Activated CD8-positive, alpha-beta memory T cell treated with anti-CD3 and anti-CD28 coated beads for 36 hours (primary cell): ENCODE data around the gene HOMER2. TPM values are rescaled to one million over a fixed set of nuclear protein-coding genes. Genes with fewer than 3 reads are reported as not detected.
"Not testable (repeated sequence)": the region's sequence is repeated elsewhere in the genome, so short reads cannot be mapped to it uniquely, and the experiment has no call there.

Source experiments
- CTCF ChIA-PET: fragments of 350-600 bp; sonication (Branson Sonifier 250); formaldehyde crosslinking; loops from one replicate; lab custom pipeline; 2021; ENCODE audit warnings: antibody characterized with exemption; lab: Charles Lee
- POLR2A ChIA-PET: fragments of 350-600 bp; sonication (Branson Sonifier 250); formaldehyde crosslinking; loops from one replicate; lab custom pipeline; 2021; ENCODE audit warnings: antibody characterized with exemption; lab: Charles Lee
- total RNA-seq, 2 experiments: library from RNA; stranded (reverse); gene quantifications; one replicate each; pipeline ENCODE4 v1.2.3, GENCODE V29; 2021

Gene HOMER2
- total RNA-seq, 2 experiments from 2014 or later = 8.6 to 10.8 TPM

- ChIA-PET POLR2A (no interaction called here), CTCF (no interaction called here)
Observed at GRCh38 chr15:82970078-82970686, 17.7 kb upstream of the HOMER2 start.

GRCh38 chr15:82969353-82969752, 16.8 kb upstream of the HOMER2 start:
- ChIA-PET POLR2A (no interaction called here), CTCF (interaction anchor here (0.9 kb wide), 1 partner anchor 119 kb away, joined by 3 read pairs; no protein-coding TSS in a partner anchor)

DNA sequence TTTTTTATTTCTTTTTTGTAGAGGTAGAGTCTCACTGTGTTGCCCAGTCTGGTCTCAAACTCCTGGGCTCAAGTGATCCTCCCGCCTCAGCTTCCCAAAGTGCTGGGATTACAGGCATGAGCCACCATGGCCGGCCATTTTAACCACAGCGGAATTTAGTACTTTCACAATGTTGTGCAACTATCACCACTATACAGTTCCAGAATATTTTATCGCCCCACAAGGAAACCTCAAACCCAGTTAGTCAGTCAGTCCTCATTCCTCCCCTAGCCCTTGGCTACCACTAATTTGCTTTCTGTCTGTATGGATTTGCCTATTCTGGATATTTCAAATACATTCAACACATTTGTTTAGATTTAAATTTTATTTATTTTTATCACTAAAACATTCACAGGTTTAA, 15.5 kb upstream of the HOMER2 start:
- POLR2A ChIA-PET = no interaction called here
- CTCF ChIA-PET = no interaction called here

- ChIA-PET CTCF (interaction anchor here (0.6 kb wide), 1 partner anchor 11 kb away, joined by 3 read pairs; no protein-coding TSS in a partner anchor), POLR2A (no interaction called here)
Observed at GRCh38 chr15:82966671-82967071, 14.2 kb upstream of the HOMER2 start.

- CTCF ChIA-PET = no interaction called here
- POLR2A ChIA-PET = no interaction called here
Observed at GRCh38 chr15:82964890-82965289, 12.4 kb upstream of the HOMER2 start.

DNA sequence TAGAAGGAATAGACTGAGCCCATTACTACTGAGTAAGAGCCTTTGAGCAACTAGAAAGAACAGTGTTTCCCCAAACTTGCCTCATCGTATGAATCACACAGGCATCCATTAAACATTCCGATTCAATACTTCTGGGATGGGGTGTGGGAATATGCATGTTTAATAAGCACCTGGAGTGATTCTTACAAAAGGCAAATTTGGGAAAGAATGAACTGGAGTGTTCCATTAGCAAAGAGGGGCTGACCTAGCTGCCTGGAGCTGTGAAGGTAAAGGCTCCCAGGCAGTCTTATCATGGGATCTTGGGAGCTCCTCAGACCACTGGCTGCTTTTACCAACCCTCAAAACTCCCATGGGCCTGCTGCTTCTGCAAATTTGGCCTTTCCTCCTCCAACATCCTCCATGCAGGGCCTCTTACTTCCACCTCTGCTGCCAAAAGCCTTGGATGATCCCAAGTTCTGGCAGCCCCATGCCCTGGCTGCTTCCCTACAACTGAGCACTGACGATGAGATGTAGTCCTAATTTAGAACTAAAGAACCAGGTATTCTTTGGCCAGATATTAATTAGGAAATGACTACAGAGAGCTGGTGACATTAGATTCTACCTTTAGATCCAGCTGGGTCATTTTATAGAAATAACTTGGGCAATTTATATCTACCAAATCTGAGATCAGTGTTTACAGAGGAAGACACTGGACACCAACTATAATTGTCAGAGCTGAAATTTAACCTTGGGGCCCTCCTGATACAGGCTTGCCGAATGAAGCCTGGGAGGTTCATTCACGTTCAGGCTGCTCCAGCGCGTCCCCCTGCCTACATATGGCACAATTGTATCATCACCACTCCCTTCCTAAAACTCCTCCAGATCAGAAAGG, 11.2 kb upstream of the HOMER2 start:
- POLR2A ChIA-PET = no interaction called here
- CTCF ChIA-PET = no interaction called here

DNA sequence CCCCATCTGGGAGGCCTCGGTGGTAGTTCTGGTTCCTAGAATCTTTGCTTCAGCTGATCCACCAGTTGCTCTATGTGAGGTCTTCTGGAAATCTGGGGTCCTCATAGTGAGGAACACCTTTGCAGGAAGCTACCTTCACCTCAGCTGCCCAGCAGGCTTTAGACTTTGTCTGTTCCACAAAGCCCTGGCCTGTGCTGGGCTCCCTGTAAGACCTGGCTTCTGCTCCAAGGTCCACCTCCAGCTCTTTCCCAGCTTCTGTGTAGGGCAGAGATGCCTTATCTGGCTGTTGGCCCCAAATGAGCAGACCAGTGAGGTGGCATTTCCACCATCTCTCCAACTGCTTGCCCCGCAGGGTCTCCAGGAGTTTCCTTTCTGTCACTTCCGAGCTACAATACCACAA, 8.2 kb upstream of the HOMER2 start:
- ChIA-PET POLR2A (no interaction called here), CTCF (no interaction called here)

GRCh38 chr15:82959423-82959822, 6.9 kb upstream of the HOMER2 start:
- ChIA-PET CTCF (no interaction called here), POLR2A (no interaction called here)

DNA sequence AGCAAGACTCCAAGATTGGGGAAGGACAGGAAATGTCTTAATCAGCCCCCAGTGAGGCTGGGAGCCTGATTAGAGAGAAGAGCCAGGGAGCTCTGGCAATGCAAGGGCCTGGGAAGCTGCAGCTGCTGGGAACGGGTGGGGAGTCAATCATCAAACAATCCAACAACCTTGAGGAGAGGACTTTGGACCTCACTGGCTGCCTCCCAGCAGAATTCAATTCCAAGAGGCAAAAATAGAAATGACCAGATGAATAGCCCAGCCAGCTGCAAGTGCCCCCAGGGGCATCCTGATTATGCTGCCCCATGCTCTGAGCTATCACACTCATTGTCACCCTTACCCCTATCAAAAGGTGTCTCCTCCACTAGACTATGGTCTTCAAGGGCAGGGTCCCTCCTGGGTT, 6.1 kb upstream of the HOMER2 start:
- CTCF ChIA-PET = interaction anchor here (0.9 kb wide), 1 partner anchor 42 kb away, joined by 3 read pairs; no protein-coding TSS in a partner anchor
- POLR2A ChIA-PET = no interaction called here

- CTCF ChIA-PET = interaction anchor here (0.5 kb wide), 1 partner anchor 20 kb away, joined by 3 read pairs; no protein-coding TSS in a partner anchor
- POLR2A ChIA-PET = no interaction called here
Observed at GRCh38 chr15:82951472-82952157, 905 bp downstream of the HOMER2 start.

DNA sequence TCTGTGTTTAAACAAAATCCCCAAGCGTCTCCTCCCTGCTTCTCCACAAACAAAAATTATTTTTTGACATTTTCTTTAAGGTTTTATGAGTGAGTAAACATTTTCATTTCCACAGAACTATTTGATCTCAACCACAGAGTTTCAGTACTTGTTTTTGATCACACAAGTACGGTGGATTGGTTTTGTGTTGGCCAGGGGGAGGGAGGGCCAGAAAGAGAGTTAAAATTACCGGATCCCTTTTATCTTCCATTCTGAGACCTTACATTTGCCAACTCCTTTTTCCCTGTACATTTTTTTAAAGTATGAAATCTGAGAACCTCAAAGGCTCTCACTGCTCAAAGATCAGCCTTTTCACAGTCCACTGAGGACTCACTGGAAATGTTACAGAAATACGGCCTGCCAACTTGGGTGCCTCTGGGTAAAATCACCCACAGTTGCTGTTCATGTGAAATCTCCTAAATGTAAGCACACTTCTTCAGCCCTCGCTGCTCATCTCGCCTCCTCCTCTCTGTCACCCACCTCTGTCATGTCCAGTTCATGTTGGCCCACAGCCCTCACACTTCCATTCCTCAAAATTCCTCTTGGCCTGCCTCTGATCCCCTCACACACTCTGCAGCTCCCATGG, 1.7 kb downstream of the HOMER2 start:
- POLR2A ChIA-PET = no interaction called here

GRCh38 chr15:82950295-82950694, 2.2 kb downstream of the HOMER2 start:
- ChIA-PET POLR2A (no interaction called here), CTCF (no interaction called here)

More for the DNA sequence above, 1.7 kb downstream of the HOMER2 start:
- CTCF ChIA-PET = no interaction called here

- ChIA-PET CTCF (no interaction called here), POLR2A (no interaction called here)
Observed at GRCh38 chr15:82946155-82946701, 6.3 kb downstream of the HOMER2 start.

- ChIA-PET POLR2A (no interaction called here), CTCF (no interaction called here)
Observed at GRCh38 chr15:82945326-82945725, 7.2 kb downstream of the HOMER2 start.

DNA sequence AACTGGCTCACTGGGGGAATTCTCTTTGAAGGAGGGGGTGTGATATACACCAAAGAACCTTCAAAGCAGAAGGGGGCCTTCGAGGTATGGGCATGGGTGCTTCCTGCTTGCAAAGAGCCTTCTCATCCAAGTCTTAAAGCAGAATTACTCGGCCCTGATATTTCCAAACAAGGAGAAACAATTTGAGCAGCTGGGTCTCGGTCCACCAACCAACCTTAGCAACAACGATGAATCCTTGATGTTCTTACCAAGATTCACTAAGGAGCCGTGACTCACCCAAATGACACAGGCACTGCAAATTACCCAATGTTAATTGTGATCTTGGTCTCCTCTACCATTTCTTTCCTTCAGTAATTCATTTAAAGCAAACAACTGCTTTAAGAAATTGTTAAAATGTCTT, 7.7 kb downstream of the HOMER2 start:
- POLR2A ChIA-PET = no interaction called here
- CTCF ChIA-PET = no interaction called here

DNA sequence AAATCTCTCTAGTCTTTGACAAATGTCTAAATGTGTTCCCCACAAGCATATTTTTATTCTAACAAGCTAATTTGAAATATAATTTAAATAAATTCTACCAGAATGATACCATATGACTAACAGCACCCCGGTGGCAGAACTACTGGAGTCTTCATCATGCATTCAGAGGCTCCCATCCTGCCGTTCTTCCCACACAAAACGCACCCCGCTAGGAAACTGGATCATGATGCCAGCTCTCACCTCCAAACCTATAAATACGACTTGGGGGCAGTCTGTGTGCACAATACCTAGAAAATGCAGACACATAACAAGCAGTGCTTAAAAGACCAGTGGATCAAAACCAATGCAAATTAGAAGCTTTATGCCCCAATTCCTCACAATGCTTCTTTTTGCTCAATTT, 8.5 kb downstream of the HOMER2 start:
- CTCF ChIA-PET = no interaction called here
- POLR2A ChIA-PET = no interaction called here

- CTCF ChIA-PET = no interaction called here
- POLR2A ChIA-PET = no interaction called here
Observed at GRCh38 chr15:82943176-82943575, 9.3 kb downstream of the HOMER2 start.

- ChIA-PET CTCF (no interaction called here), POLR2A (no interaction called here)
Observed at GRCh38 chr15:82942691-82943090, 9.8 kb downstream of the HOMER2 start.

- POLR2A ChIA-PET, CTCF ChIA-PET: not testable (repeated sequence)
Observed at GRCh38 chr15:82939678-82940077, 12.8 kb downstream of the HOMER2 start.

DNA sequence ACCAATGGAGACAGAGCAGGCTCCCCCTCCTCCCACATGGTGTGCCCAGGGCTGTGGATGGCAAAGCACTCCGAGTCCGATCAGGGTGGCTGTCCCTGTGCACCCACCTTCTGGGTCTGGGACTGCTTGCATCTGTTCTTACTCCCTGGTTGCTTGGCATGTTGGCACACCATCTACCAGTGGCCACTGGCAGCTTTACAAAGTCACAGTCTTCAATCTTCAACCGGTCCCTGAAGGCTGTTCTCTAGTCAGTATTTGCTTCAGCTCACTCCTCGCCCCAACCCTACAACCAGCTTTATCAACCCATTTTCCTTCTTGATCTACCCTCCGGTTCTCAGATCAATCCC, 14.8 kb downstream of the HOMER2 start:
- POLR2A ChIA-PET = no interaction called here
- CTCF ChIA-PET = no interaction called here
